Neural cell (in vitro differentiated cells): ENCODE measurements around the gene PRDX5.

Experiments used
- CTCF ChIP-seq: fragments of 450-650 bp; IDR thresholded peaks from 2 replicates; pipeline ENCODE4 v1.5.1; 2014; ENCODE audit warnings: antibody characterized with exemption, mild to moderate bottlenecking, moderate library complexity; ENCODE audit not compliant: poor library complexity, severe bottlenecking
- EP300 ChIP-seq: fragments of 450-650 bp; conservative IDR thresholded peaks from 2 replicates; pipeline ENCODE4 v1.6.1; 2014; ENCODE audit warnings: antibody characterized with exemption, mild to moderate bottlenecking, moderate library complexity; ENCODE audit not compliant: poor library complexity, severe bottlenecking
- EZH2 ChIP-seq: fragments of 200-600, 300-800 bp; shearing (Covaris generic), sonication (generic); IDR thresholded peaks from 2 replicates; pipeline ENCODE4 v1.6.1; 2014; ENCODE audit warnings: antibody characterized with exemption, low read length, borderline replicate concordance, mild to moderate bottlenecking; ENCODE audit not compliant: insufficient read depth, poor library complexity, severe bottlenecking
- MXI1 ChIP-seq: fragments of 450-650 bp; conservative IDR thresholded peaks from 2 replicates; pipeline ENCODE4 v1.6.1; 2014; ENCODE audit warnings: antibody characterized with exemption, mild to moderate bottlenecking; ENCODE audit not compliant: poor library complexity, severe bottlenecking
- POLR2AphosphoS5 ChIP-seq: IDR thresholded peaks from 2 replicates; pipeline ENCODE4 v1.6.1; 2012
- RAD21 ChIP-seq: fragments of 450-650 bp; conservative IDR thresholded peaks from 2 replicates; pipeline ENCODE4 v1.6.1; 2014; ENCODE audit warnings: antibody characterized with exemption, mild to moderate bottlenecking, moderate library complexity
- REST ChIP-seq: IDR thresholded peaks from 2 replicates; pipeline ENCODE4 v1.6.1; 2012; ENCODE audit warnings: borderline replicate concordance
- SMC3 ChIP-seq: fragments of 450-650 bp; conservative IDR thresholded peaks from 2 replicates; pipeline ENCODE4 v1.6.1; 2014; ENCODE audit warnings: antibody characterized with exemption, mild to moderate bottlenecking, moderate library complexity; ENCODE audit not compliant: poor library complexity
- TAF1 ChIP-seq: IDR thresholded peaks from 2 replicates; pipeline ENCODE4 v1.6.1; 2012; ENCODE audit warnings: low read depth

- TF ChIP-seq CTCF (no peak), MXI1 (no peak), POLR2AphosphoS5 (no peak), EP300 (no peak), TAF1 (no peak), EZH2 (no peak), SMC3 (no peak), REST (no peak), RAD21 (no peak)
Observed at GRCh38 chr11:64322925-64323260, 5.0 kb downstream of the PRDX5 start.
